OCI-LY1 (cell line): Measurements from ENCODE around the gene DNAJC6.

ENCODE experiments used
- EZH2 ChIP-seq: fragments of 200-600 bp; sonication (generic), shearing (Covaris generic); IDR thresholded peaks from 2 replicates; pipeline ENCODE4 v1.8.0; 2017; ENCODE audit warnings: borderline replicate concordance, mixed run types, mild to moderate bottlenecking, antibody characterized with exemption, low read length, moderate library complexity, mixed read lengths
- TF ChIP-seq, protein P1 (sequence below): fragments of 200-600 bp; sonication (generic), shearing (Covaris generic); IDR thresholded peaks from 2 replicates; pipeline ENCODE4 v1.5.1; 2017; ENCODE audit warnings: mild to moderate bottlenecking, antibody characterized with exemption, low read length, moderate library complexity, mixed read lengths

DNA sequence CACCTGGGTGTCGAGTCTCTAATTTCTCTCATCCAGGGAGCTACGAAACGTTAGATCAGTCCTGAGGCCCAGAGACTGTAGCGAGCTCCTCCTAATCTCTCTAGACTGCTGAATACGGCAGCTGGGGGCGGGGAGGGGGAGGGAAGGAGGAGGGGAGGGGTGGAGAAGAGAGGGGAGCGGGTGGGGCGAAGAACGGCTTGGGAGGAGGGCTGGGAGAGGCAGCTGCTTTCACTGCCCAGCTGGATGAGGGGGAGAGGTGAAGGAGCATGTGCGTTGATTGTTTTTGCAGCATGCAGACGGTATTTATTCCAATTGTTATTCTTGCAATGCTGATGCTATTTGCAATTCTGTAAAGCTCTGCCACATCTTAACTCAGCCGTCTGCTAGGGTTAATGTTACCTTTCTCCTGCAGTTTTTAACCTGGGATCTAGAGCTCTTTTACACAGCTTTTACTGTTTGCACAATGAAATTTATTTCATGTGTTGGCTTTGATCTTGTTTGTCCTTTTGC is 790 bp downstream of the DNAJC6 start:
- TF ChIP-seq EZH2: no peak
- TF ChIP-seq, protein P1, sequence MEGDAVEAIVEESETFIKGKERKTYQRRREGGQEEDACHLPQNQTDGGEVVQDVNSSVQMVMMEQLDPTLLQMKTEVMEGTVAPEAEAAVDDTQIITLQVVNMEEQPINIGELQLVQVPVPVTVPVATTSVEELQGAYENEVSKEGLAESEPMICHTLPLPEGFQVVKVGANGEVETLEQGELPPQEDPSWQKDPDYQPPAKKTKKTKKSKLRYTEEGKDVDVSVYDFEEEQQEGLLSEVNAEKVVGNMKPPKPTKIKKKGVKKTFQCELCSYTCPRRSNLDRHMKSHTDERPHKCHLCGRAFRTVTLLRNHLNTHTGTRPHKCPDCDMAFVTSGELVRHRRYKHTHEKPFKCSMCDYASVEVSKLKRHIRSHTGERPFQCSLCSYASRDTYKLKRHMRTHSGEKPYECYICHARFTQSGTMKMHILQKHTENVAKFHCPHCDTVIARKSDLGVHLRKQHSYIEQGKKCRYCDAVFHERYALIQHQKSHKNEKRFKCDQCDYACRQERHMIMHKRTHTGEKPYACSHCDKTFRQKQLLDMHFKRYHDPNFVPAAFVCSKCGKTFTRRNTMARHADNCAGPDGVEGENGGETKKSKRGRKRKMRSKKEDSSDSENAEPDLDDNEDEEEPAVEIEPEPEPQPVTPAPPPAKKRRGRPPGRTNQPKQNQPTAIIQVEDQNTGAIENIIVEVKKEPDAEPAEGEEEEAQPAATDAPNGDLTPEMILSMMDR: no peak
